Mucosa of rectum (tissue), 2 donors: ENCODE data around the gene PARD3B.

Experiments used
- H3K27ac ChIP-seq, 2 donors: one replicate each; pipeline ENCODE4 v1.7.0; 2013; ENCODE audit warnings: inconsistent platforms in 2 of 2, low read depth in 2 of 2, low read length in 2 of 2
- H3K27me3 ChIP-seq, 2 donors: one replicate each; pipeline ENCODE4 v1.7.0; 2013; ENCODE audit warnings: low read length in 2 of 2; ENCODE audit not compliant: control insufficient read depth in 2 of 2, insufficient read depth in 2 of 2
- H3K36me3 ChIP-seq, 2 donors: one replicate each; pipeline ENCODE4 v1.7.0; 2013; ENCODE audit warnings: low read length in 2 of 2; ENCODE audit not compliant: control insufficient read depth in 2 of 2, insufficient read depth in 2 of 2
- H3K4me1 ChIP-seq, 2 donors: one replicate each; pipeline ENCODE4 v1.7.0; 2013; ENCODE audit warnings: low read length in 2 of 2, mild to moderate bottlenecking in 1 of 2; ENCODE audit not compliant: control insufficient read depth in 2 of 2, insufficient read depth in 2 of 2
- H3K4me3 ChIP-seq, 2 donors: one replicate each; pipeline ENCODE4 v1.7.0; 2013; ENCODE audit warnings: low read length in 2 of 2
- H3K9ac ChIP-seq, 2 donors: one replicate each; pipeline ENCODE4 v1.7.0; 2013; ENCODE audit warnings: low read length in 2 of 2, low read depth in 1 of 2, mild to moderate bottlenecking in 1 of 2
- H3K9me3 ChIP-seq, 2 donors: one replicate each; pipeline ENCODE4 v1.7.0; 2013; ENCODE audit warnings: low read length in 2 of 2; ENCODE audit not compliant: control insufficient read depth in 2 of 2
- donor health status: healthy.
- donor health status: Normal muscosa, but diverticular disease.

The PARD3B gene

GRCh38 chr2:204863336-204863735 lies 318.1 kb downstream of the PARD3B start:
- Histone ChIP-seq H3K4me1 (no peaks in the 10 kb centered on the region), H3K9ac (no peak overlapping the region), H3K4me3 (no peak overlapping the region), H3K27ac (no peak overlapping the region), H3K36me3 (no peaks in the 10 kb centered on the region), H3K27me3 (no peaks in the 10 kb centered on the region), H3K9me3 (no peaks in the 10 kb centered on the region)

DNA sequence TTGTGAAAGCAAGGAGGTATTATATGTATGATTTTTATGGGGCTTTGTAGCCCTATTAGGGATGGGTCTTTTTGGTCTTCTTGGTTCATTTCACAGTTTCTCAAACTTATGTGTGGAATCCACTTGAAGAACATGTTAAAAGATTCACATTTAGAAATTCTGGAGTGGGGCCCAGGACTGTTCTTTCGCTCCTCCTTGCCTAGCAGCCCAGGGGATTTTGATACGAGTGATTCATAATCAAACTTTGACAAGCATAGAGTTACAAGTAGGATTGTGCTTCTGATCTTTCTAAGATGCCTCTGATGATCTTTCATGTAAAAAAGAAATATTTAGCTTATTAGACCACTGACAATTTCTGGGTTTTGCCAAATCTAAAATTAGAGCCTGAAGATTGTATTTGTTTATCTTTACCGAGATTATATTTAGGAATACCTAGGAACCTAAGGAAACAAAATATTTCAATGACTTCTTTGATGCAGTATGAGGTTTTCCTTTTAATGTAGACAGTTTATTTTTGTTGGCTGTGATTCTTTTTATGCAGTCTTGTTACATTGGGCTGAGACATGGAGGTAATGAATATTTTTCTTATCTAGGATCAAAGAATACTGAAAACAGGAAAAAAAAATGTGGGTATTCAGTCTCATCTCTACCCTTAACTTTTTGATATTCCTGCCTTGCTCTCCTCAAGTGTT lies 324.0 kb downstream of the PARD3B start:
- no peaks in the 10 kb centered on the region for H3K27me3 ChIP-seq
- no peak overlapping the region for H3K4me3 ChIP-seq
- no peak overlapping the region for H3K27ac ChIP-seq
- no peak overlapping the region for H3K9ac ChIP-seq
- H3K9me3 ChIP-seq = no peaks in the 10 kb centered on the region
- H3K36me3 ChIP-seq = no peaks in the 10 kb centered on the region
- H3K4me1 ChIP-seq = no peaks in the 10 kb centered on the region

- Histone ChIP-seq H3K27ac (no peak overlapping the region), H3K9me3 (no peaks in the 10 kb centered on the region), H3K9ac (no peak overlapping the region), H3K4me3 (no peak overlapping the region), H3K36me3 (no peaks in the 10 kb centered on the region), H3K27me3 (no peaks in the 10 kb centered on the region), H3K4me1 (no peaks in the 10 kb centered on the region)
Measured at GRCh38 chr2:204870053-204870452, 324.8 kb downstream of the PARD3B start.

DNA sequence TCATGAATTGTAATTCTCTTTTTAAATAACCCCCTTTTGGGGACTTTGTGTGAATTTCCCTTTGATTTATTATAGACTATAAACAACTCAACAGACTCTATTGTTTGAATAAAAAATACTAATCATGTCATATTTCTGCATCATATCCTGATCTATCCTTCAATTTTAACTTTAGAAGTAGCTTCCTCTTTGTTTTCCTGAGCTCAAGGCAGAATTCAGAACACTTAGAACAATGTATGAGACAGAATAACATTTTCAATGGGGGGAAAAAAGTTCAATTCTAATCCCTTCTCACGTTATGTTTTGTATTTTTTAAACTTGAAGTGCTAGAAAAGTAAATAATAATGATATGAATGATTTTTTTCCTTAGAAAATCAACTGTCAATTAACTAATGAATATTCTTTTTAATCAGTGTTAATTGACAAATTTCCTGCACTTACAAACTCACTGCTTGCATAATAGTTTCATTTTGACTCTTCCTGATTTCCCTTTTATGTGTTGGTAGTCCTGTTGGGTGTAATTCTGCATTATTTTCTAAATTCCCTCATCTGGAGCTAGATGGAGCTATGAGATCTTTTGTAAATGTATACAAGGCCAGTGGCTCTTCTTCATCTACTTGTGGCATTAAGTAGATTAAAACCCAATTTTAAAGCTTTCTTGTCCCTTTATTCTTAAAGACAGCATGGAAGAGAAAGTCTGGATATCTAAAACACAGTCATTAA lies 326.1 kb downstream of the PARD3B start:
- Histone ChIP-seq H3K9ac (no peak overlapping the region), H3K27me3 (no peaks in the 10 kb centered on the region), H3K27ac (no peak overlapping the region), H3K4me1 (no peaks in the 10 kb centered on the region), H3K9me3 (no peaks in the 10 kb centered on the region), H3K4me3 (no peak overlapping the region), H3K36me3 (no peaks in the 10 kb centered on the region)

GRCh38 chr2:204876311-204876710 lies 331.0 kb downstream of the PARD3B start:
- no peaks in the 10 kb centered on the region for H3K36me3 ChIP-seq
- H3K9me3 ChIP-seq = no peaks in the 10 kb centered on the region
- no peaks in the 10 kb centered on the region for H3K27me3 ChIP-seq
- no peak overlapping the region for H3K27ac ChIP-seq
- no peak overlapping the region for H3K4me3 ChIP-seq
- no peaks in the 10 kb centered on the region for H3K4me1 ChIP-seq
- H3K9ac ChIP-seq = no peak overlapping the region

DNA sequence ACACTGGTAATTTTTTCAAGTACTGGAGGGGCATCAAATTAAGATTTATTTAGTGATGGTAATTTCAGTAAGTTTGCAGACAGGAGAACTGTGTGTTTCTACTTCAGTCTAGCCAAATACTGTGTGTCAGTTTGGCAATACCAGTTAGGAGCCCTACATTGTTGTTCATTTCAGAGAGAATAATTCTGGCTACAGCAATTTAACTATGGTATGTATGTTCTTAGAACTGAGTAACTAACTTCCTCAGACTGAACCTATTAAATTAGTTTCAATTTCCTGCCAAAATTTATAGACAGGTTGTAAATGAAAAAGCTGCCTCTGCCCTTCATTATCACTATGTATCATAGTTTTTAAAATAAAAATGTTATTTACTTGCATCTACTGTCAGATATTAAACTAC lies 332.4 kb downstream of the PARD3B start:
- no peaks in the 10 kb centered on the region for H3K4me1 ChIP-seq
- no peaks in the 10 kb centered on the region for H3K36me3 ChIP-seq
- H3K9ac ChIP-seq = no peak overlapping the region
- H3K9me3 ChIP-seq = no peaks in the 10 kb centered on the region
- no peak overlapping the region for H3K4me3 ChIP-seq
- no peaks in the 10 kb centered on the region for H3K27me3 ChIP-seq
- H3K27ac ChIP-seq = no peak overlapping the region

DNA sequence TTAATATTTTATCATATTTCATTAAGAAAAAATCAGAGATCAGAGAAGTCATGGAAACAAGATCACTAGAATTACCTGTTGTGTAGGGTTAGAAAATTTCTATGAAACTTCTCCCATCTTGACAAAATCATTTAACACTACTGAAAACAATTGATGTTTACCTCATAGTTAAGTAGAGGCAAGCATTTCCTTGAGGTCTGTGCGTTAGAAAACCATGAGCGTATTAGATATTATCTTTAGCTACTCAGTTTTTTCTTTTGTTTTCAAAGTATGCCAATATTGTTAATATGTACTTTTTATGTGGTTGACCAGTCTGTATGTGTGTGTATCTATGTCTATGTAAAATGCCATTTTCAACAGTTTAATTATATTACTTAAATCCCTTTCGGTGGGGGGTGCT lies 335.7 kb downstream of the PARD3B start:
- H3K9ac ChIP-seq = no peak overlapping the region
- no peaks in the 10 kb centered on the region for H3K27me3 ChIP-seq
- no peak overlapping the region for H3K4me3 ChIP-seq
- H3K27ac ChIP-seq = no peak overlapping the region
- no peaks in the 10 kb centered on the region for H3K9me3 ChIP-seq
- no peaks in the 10 kb centered on the region for H3K4me1 ChIP-seq
- no peaks in the 10 kb centered on the region for H3K36me3 ChIP-seq

DNA sequence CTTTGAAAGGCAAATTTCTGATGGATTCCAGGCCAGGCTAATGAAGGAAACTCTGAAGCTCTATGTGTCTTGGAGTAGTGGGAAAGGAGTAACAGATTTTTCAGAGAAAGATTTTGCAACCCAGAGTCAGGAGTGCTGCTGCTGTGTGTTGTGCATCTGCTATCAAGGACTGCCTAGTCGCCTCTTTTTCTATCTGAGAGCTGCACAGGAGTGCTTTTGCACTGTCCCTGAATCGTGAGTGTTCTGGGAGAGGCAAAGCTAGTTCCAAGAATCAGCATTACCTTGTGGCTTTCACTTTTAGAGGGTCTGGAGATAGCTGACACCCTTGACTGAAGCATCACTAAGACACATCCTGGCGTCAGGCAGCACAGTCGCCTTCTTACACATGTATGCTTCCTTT lies 336.4 kb downstream of the PARD3B start:
- Histone ChIP-seq H3K4me3 (no peak overlapping the region), H3K9ac (no peak overlapping the region), H3K27ac (no peak overlapping the region), H3K9me3 (no peaks in the 10 kb centered on the region), H3K36me3 (no peaks in the 10 kb centered on the region), H3K4me1 (no peaks in the 10 kb centered on the region), H3K27me3 (no peaks in the 10 kb centered on the region)

DNA sequence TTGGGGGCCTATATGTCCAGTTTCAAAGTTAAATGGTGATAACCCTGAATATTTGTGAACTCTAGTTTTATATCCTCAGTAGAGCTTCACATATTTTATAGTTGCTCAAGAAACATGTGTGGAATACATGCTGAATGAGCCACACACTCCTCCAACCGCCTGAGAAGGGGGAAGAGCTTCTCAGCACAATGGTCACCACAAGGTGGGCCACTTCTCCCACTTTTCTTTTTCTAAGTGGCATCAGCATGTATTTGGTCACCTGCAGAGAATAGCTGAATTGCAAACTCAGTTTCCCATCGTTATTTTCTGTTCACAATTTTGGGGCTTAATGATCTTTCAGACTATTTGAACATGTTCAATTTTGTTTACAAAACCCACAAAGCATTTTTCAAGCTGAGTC lies 340.5 kb downstream of the PARD3B start:
- Histone ChIP-seq H3K36me3 (no peaks in the 10 kb centered on the region), H3K9ac (no peak overlapping the region), H3K9me3 (no peaks in the 10 kb centered on the region), H3K27ac (no peak overlapping the region), H3K4me1 (no peaks in the 10 kb centered on the region), H3K4me3 (no peak overlapping the region), H3K27me3 (no peaks in the 10 kb centered on the region)

- no peak overlapping the region for H3K4me3 ChIP-seq
- no peaks in the 10 kb centered on the region for H3K27me3 ChIP-seq
- no peaks in the 10 kb centered on the region for H3K9me3 ChIP-seq
- H3K27ac ChIP-seq = no peak overlapping the region
- no peaks in the 10 kb centered on the region for H3K36me3 ChIP-seq
- H3K9ac ChIP-seq = no peak overlapping the region
- no peaks in the 10 kb centered on the region for H3K4me1 ChIP-seq
Measured at GRCh38 chr2:204886713-204887112, 341.4 kb downstream of the PARD3B start.
